ENCODE data around the gene MINDY3.
"Not testable (repeated sequence)": the region's sequence is repeated elsewhere in the genome, so short reads cannot be mapped to it uniquely, and the experiment has no call there.

MINDY3 gene

DNA sequence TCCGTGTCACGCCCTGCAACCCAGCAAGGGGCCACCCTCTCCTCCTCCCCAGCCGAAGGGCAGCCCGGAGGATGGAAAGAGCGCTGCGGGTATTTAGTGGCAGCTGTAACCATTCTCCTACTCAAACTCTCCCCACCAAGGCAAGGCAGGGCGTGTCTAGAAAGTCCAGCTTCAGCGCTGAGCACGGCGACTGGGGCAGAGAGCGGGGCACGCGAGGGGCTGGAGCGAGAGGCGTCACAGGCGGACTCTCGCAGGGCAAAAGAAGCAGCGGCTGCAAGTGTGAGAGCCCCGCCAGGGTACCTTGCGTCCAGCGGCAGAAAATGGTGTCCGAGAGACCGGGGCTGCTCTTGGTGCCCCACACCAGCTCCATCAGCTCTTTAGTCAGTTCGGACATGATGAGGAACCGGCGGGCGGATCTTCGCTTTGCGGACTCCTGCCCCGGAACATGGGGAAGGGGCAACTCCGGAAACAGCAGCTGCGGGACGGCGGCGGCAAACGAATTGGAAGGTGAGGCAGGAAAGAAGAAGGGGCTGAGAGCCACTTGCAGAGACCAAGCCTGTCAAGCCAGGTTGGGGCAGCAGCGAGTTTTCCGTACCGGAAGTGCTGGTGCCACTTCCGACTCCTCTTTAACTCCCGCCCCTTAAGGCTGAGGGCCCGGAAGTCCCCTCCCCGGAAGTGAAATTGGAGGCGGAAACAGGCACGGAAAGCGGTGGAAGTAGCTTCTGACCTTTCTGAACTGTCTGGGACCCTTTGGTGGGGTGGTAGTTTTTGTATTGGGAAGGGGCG is at the start of gene MINDY3:
TSS of gene MINDY3 (minus strand) at position 602 of the 786 bp plus-strand sequence. CDS start at position 394, 208 bp downstream.
- DNase-seq (ENCODE audit: low read depth in 1 of 2, low spot score in 1 of 2), result peak; percentile 63 to 71

DNA sequence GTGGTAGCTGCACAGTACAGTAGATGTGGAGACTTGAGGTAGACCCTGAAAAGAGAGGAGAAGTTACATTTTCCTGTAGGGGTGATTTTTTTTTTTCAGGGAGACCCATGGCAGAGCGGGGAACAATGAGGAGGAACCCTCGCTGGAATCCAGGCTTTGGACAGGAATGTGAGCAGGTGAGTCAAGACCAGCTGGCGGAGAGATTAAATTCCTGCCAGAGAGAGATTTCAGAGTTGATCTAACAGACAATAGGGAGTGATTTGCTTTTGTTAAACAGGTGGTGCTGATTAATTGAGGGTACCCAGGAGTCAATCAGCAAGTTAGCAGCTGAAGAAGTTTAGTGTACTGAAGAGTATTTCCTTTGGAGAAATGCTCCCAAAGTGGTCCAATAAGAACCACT is 41.6 kb upstream of the MINDY3 start:
- DNase-seq (ENCODE audit: low read depth in 1 of 2, low spot score in 1 of 2), result no peak

DNA sequence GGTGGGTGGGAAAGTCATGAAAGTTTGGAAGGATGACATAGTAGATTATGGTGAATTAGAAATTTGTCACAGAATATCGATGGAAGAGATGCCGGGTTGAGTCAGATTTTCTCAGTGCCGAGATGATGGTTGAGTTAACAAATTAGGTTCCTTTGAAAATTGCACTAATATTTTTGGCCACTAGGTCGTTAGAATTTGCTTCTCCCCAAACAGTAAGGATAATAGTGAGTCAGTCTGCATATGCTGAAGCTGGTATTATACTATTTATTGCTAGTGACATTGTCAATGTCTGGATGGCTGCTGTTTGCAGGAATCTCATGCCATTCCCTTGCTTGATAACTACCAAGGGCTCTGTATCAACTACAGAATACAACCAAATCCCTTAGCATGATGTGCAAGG is 37.7 kb upstream of the MINDY3 start:
- no peak for DNase-seq (ENCODE audit: low read depth in 1 of 2, low spot score in 1 of 2)

DNA sequence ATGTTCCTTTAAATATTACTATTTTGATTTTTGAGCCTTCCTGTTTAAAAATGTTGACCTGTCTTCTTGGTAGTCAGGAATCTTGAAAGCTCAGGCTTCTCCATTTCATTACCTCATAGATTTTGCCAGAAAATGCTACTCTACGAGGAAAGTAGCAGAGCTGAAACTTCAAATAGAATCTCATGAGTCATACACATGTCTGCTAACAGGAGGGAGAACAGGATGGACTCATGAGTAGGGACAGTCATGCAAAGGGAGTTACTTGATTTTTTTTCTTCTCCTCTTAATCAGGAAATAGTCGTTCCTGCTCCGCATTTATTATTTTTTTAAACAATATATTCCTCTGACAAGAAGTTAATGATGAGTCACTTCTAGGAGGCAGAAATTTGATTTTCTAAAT is 37.0 kb upstream of the MINDY3 start:
- no peak for DNase-seq (ENCODE audit: low read depth in 1 of 2, low spot score in 1 of 2)

DNA sequence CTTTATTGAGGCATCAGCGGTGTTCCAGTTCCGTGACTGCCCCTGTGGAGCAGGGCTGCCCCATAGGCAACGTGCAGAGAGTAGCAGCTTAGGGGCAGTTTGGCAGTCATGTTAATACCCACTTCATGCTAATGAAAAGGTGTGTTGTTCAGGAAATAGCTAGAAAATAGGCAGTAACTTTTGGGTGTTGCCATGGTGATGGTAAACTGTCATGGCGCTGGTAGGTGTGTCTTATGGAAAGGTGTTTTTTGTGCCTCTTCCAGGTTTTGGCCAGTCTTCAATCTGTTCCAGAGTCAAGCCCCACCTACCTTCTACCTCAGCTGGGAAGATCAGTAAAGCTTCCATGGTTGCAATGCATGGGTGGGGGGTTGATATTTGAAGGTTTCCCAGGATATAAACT is 36.3 kb upstream of the MINDY3 start:
- no peak for DNase-seq (ENCODE audit: low read depth in 1 of 2, low spot score in 1 of 2)

DNA sequence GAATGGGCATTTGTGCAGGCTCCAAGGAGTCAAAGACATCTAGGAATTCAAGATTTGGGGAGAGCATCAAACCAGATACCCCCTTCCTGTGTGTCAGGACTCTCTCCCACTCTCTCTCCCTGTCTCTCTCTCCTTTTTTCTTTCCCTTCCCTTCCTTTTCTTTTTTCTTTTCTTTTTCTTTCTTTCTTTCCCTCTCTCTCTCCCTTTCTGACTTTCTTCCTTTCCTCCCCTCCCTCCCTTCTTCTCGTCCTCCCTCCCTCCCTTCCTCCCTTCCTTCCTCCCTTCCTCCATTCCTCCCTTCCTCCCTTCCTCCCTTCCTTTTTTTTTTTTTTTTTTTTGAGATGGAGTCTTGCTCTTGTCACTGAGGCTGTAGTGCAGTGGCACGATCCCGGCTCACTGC is 24.1 kb upstream of the MINDY3 start:
- DNase-seq (ENCODE audit: low read depth in 1 of 2, low spot score in 1 of 2), result no peak

DNA sequence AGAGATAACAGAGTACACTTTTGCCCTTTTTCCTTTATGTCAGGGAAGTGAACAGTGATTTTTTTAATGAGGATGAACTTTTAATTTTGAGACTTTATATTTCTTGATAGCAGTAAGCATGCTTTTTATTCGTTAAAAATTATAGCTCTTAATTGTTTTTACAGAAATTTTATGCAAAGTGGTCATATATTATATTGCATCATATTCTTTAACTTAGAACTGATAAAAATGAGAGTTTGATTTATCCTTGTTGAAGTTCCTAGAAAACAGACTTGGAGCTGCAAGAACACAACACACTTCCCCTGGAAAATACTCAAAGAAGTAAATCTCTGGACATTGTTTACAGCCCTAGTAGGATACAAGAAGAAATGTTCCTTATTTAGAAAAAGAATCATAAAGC is 21.2 kb upstream of the MINDY3 start:
- DNase-seq (ENCODE audit: low read depth in 1 of 2, low spot score in 1 of 2), result no peak

DNA sequence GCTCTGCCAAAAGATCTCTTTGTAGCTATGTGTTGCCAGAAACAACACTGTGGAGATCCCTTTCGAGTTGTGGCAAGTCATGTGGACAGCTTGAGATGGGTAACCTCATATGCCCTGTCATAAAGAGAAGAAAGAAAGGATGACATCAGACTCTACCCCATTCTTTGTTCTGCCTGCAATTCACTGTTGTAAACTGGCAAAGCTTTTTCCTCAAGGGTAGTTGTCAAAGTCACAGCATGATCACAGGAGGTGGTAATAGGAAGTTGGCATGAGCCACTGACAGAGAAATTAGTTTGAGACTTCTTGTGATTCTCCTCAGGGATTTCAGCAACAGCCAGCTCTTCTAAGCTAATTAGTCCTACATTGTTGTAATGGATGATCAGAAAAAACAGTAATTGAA is 19.4 kb upstream of the MINDY3 start:
- DNase-seq (ENCODE audit: low read depth in 1 of 2, low spot score in 1 of 2), result no peak

DNA sequence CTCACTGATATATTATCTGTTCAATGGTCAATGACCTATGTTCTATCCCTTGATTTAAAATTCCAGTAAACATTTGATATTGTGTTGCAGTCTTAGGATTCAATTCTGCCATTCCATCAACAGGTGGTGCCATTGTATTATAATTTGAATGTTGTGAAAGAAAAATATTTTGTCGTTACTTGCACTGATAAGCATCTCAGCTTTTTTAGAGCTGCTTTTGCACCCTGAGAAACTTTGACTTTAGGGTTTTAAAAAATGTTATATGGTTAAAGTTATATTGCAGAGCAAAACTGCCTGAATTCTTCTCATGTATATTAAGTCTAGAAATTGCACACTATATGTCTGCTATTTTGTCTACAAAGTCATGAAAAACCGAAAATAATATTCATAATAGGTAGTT is 18.8 kb upstream of the MINDY3 start:
- no peak for DNase-seq (ENCODE audit: low read depth in 1 of 2, low spot score in 1 of 2)

DNA sequence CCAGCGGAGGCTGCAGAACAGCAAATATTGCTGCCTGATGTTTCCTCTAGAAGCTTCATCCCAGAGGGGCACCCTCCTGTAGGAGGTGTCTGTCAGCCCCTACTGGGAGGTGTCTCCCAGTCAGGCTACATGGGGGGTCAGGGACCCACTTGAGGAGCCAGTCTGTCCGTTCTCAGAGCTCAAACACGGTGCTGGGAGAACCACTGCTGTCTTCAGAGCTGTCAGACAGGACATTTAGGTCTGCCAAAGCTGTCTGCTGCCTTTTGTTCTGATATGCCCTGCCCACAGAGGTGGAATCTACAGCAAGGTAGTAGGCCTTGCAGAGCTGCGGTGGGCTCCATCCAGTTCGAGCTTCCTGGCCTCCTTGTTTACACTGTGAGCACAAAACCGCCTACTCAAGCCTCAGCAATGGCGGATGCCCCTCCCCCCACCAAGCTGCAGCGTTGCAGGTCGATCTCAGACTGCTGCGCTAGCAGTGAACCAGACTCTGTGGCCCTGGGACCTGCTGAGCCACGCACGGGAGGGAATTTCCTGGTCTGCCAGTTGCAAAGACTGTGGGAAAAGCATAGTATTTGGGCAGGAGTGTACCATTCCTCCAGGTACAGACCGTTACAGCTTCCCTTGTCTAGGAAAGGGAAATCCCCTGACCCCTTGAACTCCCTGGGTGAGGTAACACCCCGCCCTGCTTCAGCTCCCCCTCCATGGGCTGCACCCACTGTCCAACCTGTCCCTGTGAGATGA is 17.7 kb upstream of the MINDY3 start:
- no peak for DNase-seq (ENCODE audit: low read depth in 1 of 2, low spot score in 1 of 2)

DNA sequence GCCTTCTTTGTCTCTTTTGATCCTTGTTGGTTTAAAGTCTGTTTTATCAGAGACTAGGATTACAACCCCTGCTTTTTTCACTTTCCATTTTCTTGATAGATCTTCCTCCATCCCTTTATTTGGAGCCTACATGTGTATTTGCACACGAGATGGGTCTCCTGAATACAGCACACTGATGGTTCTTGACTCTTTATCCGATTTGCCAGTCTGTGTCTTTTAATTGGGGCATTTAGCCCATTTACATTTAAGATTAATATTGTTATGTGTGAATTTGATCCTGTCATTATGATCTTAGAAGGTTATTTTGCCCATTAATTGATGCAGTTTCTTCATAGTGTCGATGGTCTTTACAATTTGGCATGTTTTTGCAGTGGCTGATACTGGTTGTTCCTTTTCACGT is 16.0 kb upstream of the MINDY3 start:
- not testable (repeated sequence) for DNase-seq (ENCODE audit: low read depth in 1 of 2, low spot score in 1 of 2)

DNA sequence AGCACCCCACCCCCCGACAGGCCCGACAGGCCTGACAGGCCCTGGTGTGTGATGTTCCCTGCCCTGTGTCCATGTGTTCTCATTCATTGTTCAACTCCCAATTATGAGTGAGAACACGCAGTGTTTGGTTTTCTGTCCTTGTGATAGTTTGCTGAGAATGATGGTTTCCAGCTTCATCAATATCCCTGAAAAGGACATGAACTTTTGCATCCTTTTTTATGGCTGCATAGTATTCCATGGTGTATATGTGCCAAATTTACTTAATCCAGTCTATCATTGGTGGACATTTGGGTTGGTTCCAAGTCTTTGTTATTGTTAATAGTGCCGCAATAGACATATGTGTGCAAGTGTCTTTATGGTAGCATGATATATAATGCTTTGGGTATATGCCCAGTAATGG is 12.3 kb upstream of the MINDY3 start:
- DNase-seq (ENCODE audit: low read depth in 1 of 2, low spot score in 1 of 2), result not testable (repeated sequence)

DNA sequence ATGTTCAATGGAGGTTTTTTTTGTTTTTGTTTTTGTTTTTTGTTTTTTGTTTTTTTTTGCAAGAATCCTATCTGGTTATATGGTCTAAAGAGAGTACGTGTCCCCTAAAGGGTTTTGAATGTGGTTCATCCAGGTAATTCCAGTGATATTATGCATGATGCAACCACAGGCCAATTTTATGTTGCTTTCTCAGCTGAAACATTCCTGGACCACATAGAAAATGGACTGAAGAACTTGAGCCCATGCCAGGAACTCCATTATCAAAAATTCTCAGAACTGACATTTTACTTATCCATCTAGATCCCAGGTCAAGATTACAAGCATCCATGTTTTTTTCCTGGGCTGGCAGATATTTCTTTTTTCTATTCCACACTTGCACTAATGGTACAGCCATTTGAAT is 11.5 kb upstream of the MINDY3 start:
- DNase-seq (ENCODE audit: low read depth in 1 of 2, low spot score in 1 of 2), result no peak

DNA sequence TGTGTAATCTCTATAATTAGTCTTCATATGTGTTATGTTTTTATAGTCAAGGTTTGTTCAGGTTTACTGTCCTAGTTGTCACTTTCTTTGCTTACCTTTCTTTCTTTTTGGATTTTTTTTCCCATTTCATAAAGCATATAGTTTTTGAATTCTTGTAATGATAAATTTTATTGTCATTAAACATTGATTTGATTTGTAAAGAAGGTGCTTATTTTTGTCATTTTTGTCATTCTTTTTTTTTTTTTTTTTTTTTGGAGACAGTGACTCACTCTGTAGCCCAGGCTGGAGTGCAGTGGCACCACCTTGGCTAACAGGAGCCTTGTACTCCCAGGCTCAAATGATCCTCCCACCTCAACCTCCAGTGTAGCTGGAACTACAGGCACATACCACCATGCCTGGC is 9.6 kb upstream of the MINDY3 start:
- DNase-seq (ENCODE audit: low read depth in 1 of 2, low spot score in 1 of 2), result no peak

DNA sequence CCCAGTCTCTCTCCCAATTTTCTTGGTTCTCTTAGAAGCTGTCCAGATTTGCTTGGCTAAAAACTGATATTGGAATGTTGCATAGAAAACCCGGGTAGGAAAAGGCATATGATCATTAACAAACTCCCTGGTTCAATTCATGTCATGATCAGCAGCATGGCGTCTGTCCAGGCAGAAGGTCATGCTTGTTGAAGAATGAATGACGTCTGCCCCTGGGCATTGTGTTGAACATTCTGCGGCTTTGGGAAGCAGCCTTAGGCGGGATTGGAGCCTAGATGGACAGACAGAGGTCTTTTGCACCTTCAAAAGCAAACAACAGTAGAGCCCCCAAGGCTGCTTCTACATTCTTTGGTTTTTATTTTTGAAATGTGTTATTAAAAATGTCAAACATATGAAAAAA is 7.7 kb upstream of the MINDY3 start:
- DNase-seq (ENCODE audit: low read depth in 1 of 2, low spot score in 1 of 2), result no peak

DNA sequence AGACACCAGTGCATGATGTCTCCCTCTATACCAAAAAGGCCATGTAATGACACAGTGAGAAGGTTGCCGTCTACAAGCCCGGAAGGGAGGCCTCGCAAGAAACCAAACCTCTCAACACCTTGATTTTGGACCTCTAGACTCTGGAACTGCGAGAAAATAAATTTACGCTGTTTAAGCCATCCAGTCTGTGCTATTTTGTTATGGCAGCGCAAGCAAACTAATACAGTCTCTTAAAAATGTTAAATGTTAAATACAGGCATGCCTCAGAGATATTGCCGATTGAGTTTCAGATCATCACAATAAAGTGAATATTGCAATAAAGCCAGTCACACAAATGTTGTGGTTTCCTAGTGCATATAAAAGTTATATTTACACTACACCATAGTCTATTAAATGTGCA is 5.0 kb upstream of the MINDY3 start:
- no peak for DNase-seq (ENCODE audit: low read depth in 1 of 2, low spot score in 1 of 2)

DNA sequence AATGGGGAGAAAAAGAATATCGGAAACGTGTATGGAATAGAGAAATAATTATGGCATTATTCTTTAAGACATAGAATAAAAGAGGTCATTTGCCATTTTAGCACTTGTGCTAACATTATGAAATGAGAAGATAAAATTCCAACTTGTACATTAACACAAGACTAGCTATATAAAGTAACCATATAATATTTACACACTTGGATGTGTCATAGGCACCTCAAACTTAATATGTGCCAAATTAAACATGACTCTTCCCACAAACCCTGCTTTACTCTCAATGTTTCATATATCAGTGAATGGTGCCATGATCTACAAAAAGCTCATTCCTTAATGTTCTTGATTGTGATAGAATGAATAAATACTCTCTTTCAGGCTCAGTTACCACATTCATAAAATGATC is 4.1 kb upstream of the MINDY3 start:
- DNase-seq (ENCODE audit: low read depth in 1 of 2, low spot score in 1 of 2), result no peak

DNA sequence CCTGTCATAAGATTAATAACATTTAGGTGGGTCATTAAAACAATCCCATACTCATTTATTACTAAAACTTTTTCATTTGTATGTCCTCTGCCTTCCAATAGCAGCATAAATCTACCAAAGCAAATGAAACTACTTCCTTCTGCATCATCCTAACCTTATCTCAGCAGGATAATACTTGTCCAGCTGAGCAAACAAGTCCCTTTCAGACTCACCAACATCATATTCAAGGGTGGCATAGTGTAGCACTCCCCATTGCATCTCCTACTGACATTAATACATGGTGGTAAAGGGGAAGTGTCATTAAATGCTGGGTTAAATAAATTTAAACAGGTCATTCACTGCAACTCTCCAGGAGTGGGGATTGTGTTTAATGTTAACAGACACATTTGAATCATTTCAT is 3.4 kb upstream of the MINDY3 start:
- DNase-seq (ENCODE audit: low read depth in 1 of 2, low spot score in 1 of 2), result no peak

DNA sequence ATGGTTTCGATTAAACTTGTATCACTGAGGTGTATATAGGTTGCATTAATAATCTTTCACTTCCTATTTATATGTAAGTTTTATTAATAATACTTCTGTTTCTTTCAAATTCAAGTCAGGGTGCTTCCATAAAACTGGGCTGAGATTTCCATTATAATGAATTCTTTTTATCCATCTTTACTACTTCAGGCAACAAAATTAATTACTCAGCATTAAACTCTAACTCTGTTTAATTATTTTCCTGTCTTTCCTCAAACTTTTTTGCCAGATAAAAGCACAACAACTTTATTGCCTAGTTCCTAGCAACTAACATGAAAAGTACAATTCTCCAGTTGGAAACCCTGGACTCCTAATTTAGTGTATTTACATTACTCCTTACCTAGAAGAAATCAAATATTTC is 3.0 kb upstream of the MINDY3 start:
- DNase-seq (ENCODE audit: low read depth in 1 of 2, low spot score in 1 of 2), result no peak

DNA sequence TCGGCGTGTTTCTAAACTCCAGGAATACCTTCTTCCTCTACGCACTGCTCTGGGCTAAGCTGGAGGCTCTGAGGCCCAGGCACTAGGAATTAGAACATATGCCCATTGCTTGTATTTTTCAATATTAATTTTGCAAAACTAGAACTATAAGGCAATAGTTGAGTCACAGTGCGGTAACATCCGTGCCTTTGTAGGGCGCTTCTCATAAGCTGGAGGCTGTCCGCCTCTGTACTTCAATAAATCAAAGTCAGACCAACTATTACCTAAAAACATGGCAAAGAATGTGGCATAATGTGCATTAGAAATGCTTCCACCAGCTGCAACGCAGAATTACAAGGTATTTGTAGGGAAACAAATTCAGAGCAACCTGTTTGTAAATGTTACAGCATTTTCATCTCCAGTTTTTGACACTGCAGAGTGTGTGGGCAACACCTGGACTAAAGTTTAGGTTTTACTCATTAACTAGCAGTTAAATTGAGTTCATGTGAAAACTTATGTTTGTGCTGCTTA is 440 bp upstream of the MINDY3 start:
- DNase-seq (ENCODE audit: low read depth in 1 of 2, low spot score in 1 of 2), result no peak

DNA sequence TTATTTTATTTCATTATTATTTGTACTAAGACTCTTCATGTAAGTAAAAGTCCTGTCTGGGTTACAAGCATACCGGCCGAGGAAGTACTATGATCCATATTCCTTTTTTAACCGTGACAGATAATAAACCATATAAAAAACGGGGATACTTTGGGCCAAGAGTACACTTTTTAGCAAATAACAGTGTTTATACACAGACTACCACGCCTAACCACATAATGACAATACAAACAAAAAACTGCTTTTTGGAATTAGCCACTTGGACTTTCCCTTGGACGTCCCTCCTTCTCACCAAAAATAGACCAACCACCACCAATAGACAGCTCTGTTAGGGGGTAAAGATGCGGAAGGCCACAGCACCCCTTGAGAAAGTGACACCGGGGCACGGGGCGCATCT is 800 bp downstream of the MINDY3 start:
- DNase-seq (ENCODE audit: low read depth in 1 of 2, low spot score in 1 of 2), result no peak

DNA sequence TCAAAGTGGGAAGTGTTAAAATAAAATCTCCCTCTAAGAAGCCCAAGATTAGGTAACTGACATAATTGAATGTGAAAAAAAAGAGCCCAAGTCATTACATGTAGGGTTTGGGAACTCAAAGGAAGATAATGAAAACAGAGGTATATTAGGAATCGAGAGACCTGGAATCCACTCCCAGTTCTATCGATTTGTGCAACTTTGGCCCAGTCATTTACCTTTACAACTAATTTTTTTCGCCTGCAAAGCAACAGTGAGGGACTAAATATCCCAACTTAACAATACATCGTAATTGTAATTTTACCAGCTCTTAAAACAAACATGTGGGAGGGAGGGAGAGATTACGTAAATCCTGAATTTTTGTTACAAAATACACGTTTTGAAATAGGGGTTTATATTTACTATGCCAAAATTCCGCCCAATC is 1.4 kb downstream of the MINDY3 start:
- no peak for DNase-seq (ENCODE audit: low read depth in 1 of 2, low spot score in 1 of 2)

Measured in activated T-helper 1 cell treated with anti-CD3 and anti-CD28 coated beads, Interleukin-2, amount 50 U/mL, for 16 hours (primary cell).